Measurements from ENCODE around the gene ETNK2.

GRCh38 chr1:204107892-204108291, 44.0 kb downstream of the ETNK2 start:
- TF ChIP-seq, protein P1, sequence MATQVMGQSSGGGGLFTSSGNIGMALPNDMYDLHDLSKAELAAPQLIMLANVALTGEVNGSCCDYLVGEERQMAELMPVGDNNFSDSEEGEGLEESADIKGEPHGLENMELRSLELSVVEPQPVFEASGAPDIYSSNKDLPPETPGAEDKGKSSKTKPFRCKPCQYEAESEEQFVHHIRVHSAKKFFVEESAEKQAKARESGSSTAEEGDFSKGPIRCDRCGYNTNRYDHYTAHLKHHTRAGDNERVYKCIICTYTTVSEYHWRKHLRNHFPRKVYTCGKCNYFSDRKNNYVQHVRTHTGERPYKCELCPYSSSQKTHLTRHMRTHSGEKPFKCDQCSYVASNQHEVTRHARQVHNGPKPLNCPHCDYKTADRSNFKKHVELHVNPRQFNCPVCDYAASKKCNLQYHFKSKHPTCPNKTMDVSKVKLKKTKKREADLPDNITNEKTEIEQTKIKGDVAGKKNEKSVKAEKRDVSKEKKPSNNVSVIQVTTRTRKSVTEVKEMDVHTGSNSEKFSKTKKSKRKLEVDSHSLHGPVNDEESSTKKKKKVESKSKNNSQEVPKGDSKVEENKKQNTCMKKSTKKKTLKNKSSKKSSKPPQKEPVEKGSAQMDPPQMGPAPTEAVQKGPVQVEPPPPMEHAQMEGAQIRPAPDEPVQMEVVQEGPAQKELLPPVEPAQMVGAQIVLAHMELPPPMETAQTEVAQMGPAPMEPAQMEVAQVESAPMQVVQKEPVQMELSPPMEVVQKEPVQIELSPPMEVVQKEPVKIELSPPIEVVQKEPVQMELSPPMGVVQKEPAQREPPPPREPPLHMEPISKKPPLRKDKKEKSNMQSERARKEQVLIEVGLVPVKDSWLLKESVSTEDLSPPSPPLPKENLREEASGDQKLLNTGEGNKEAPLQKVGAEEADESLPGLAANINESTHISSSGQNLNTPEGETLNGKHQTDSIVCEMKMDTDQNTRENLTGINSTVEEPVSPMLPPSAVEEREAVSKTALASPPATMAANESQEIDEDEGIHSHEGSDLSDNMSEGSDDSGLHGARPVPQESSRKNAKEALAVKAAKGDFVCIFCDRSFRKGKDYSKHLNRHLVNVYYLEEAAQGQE (IDR thresholded peaks at IDR 0.05; ENCODE audit: borderline replicate concordance in 1 of 2, low read depth in 1 of 2, low read length in 2 of 2) = no peak
- TF ChIP-seq POLR2AphosphoS5 (IDR thresholded peaks at IDR 0.05; ENCODE audit: low read depth, low read length) = no peak
